ENCODE results near the gene FKBP14.

Gene FKBP14

DNA sequence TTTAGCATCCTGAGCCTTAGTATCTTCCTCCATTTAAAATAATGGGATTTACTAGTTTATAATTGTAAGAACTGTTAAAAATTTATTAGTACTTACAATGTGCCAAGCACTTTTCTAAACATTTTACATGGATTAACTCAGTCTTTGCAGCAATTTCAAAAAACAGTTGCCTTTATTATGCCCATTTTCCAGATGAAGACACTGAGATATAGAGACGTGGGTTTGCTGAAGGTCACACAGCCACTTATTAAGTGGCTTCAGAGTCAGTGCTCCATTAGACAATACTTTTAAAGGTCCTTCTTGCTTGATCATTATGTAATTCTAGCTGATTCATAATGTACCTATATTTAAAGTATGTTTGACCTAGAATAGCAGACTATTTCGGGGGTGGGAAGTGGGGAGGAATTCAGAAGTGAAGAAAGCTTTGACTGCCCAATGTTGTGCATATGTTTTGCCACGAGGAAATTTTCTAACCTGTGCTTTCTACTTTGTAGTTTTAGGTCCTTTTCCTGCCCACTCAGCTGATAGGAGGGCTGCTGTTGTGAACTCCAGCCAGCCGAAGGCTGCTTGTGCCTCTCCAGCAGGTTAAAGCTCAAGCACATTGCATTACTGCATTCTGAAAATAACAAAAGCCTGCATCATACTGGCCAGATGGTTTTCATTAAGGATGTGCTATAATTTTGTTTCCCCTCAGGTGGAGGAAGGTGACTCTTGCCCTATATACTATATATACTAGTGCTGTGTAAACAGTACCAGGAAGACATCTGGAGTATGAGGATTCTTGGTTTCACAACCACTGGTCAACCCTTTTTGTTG, 6.0 kb upstream of the FKBP14 start:
- ATAC-seq = no peak
- DNase-seq = no peak

DNA sequence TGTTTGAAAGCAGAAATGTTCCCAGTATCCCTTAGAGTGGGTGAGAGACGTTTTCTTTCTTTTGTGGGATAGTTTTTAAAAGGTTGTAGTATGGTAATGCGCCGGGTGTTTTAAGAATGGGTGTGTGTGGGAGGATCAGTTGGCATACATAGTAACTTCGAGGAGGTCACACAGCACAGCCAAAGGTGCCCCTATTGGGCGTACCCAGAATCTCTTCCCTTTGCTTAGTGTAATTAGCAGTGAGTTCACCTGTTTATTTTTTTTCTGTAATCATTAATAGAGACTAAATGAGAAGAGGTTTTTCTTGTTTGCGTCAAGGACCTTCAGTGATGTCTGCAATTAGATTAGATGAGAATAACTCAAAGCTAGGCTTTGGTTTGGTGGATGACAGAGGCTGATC, 3.2 kb upstream of the FKBP14 start:
- no peak for ATAC-seq

DNA sequence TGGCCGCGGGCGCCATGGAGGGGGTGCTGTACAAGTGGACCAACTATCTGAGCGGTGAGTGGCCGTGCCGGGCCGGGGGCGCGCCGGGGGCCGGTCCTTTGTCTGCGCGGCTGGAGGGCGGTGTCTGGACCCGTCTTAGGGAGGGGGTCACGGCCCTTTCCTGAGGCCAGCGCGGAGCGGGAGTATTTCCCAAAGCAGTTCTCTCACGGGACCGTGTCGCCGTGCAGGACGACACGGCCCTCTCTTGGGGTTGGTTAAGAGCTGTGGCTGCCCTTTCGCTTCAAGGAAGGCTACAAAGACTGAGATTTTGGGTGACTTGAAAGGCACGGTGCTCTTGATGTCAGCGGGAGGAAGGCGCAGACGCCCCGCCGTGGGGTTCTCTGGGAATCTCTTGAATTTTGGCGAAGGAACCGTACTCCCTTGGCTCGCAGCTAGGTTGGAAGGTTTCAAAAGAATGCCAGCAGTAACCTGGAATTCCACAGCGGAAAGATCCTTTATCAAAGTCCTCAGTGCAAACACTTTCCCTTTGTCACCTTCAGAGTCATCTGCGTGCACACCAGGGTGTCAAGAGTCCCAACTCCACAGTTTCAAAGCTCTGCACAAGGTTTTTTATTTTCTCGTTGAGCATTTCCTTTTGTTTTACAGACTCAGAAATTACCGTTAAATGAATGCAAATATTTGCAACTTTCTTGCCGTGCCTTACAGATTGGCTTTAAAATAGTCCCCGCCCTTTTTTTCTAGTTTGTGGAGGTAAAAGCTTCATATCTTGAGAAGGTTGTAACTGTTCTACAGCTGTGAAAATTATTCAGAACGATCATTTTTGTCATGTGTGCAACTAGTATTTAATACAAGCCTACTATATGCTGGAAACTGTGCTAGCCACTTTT, 2.5 kb upstream of the FKBP14 start:
- DNase-seq (peak; percentile 40), ATAC-seq (peak; percentile 19)

More for the DNA sequence above, 3.2 kb upstream of the FKBP14 start:
- no peak for DNase-seq

DNA sequence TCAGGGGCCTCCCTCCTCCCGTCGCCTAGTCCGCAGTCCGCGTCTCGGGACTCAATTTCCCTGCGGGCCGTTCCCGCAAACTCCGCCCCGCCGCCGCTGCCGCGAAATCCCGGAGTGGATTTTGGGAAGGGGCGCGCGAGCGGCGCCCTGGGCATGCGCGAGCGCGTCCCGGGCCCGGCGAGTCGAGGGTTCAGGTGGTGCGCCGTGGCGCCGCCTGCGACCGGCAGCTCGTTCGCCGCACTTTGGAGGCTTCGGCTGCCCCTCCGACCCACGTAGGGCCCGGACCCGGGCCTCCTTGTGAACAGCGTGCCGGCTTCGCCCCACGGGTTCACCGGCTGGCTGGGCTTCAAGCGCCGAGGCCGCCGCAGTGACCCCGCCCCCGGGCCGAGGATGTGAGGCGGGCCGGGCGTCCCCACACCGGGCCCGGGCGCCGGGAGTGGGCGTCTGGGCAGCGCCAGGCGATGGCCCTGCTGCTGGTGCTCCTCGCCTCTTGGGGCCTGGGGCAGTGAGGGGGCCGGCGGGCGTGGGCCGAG, 1.8 kb upstream of the FKBP14 start, which contains the start of gene PLEKHA8:
Gene PLEKHA8 (plus strand): TSS at position 197 of the 533 bp plus-strand sequence. CDS start 351 bp downstream, outside the sequence.
- DNase-seq (peak; percentile 93), ATAC-seq (peak; percentile 65)

DNA sequence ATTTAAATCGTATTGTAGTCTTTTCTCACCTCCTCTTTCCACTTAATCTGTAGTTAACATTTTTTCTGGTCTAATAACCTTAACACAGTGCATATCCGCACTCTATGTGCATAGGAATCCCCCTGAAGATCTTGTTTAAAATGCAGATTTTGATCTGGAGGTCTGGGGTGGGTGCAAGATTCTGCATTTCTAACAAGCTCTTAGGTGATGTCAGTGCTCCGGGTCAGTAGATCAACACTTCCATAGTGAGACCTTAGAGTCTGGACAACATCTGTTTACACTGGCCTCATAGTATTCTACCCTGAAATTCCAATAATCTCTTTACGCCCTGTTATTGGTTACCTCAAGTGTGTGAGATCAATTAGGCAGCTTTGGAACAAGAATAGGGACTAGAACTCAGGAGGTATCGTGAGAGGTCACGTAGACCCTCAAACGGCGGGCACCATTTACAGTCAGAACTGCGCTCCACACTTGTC, 1.3 kb upstream of the FKBP14 start:
- ATAC-seq (no peak), DNase-seq (no peak)

DNA sequence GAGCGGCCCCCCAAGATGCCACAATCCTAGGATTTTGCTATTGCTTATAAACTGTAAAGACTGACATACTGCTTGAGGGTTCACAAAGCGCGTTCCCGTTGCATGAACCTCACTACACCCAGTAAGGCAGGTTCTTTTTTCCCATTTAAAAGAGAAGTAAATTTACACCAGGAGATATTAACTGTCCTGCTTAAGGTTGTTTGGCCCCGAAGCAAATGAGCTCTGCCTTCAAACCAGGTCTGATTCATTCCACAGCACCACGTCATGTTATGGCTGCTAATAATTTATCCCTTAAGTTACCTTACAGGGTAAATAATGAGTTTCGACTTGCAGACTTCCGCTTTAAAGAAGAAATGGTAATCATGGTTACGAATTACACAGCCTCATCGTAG, 559 bp upstream of the FKBP14 start:
- ATAC-seq = no peak
- no peak for DNase-seq

DNA sequence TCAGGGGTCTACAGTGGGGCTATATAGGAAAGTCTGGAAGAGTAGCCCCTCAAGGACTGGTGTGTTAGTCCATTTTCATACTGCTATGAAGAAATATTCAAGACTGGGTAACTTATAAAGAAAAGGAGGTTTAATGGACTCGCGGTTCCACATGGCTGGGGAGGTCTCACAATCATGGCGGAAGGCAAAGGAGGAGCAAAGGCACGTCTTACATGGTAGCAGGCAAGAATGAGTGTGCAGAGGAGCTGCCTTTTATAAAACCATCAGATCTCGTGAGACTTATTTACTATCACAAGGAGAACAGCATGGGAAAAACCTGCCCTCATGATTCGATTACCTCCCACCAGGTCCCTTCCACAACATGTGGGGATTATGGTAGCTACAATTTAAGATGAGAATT, 3.0 kb downstream of the FKBP14 start:
- ATAC-seq (no peak), DNase-seq (no peak)

DNA sequence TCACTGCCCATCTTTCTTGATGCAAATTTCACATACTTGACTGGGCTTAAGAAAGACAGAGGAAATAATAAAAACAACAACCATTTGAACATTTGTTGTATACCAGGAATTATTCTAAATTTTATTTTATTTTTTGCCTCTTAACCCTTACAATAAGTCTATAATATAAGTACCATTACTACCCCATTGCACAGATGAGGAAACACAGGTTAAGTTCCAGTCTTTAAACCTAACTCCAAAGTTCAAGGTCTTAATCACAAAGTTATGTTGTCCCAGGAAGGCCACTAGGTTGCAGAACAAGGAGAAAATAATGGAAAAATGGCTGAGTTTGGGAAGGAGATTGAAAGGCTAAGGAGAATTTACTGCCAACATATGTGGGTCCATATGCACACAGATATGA, 3.5 kb downstream of the FKBP14 start:
- DNase-seq (no peak), ATAC-seq (no peak)

DNA sequence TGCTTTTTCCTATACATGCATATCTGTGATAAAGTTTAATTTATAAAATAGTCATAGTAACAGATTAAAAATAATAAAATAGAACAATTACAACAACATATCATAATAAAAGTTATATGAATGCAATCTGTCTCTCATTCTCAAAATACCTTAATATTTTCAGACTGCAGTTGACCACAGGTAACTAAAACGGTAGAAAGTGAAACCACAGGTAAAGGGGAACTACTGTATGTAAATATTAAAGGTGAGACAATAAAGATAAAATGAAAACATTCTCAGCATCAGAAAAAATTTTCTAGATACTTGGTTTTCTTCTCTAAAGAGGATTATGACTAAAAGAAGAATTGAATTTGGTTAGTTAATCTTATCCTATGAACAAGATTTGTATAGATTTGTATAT, 6.0 kb downstream of the FKBP14 start:
- no peak for DNase-seq
- ATAC-seq = no peak

DNA sequence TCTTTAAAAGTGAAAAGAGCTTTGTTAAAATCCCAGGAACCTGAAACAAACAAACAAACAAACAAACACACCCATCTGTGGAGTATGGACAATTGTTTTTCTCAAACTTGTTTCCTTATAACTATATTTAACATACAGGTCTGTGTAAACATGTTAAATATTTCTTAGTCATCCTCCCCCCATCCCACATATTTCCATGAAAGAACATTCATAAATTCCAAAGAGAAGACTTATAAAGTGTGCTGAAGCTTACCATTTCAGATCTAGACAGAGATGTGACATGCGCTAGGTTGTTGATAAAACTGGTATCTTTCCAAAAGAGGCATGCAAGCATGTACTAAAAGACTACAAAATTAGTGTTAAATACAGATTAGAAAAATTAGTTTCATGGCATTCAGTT, 6.5 kb downstream of the FKBP14 start:
- ATAC-seq = no peak
- no peak for DNase-seq

DNA sequence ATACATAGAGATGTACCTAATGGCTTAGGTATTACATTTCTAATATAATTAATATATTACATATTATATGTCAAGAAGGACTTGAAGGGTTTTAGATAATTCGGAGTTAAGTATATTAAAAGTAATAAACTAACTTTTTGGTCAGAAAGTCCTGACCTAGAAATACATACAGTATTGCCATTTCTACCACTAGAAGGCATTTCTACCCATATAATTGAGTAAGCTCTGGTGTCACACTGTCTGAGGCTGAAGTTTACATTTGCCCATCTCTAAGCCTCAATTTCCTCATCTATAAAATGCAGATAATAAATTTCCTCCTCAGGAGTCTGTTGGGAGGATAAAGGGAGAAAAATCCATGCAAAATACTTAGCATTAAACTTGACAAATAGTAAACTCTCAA, 7.1 kb downstream of the FKBP14 start:
- ATAC-seq (no peak), DNase-seq (no peak)

DNA sequence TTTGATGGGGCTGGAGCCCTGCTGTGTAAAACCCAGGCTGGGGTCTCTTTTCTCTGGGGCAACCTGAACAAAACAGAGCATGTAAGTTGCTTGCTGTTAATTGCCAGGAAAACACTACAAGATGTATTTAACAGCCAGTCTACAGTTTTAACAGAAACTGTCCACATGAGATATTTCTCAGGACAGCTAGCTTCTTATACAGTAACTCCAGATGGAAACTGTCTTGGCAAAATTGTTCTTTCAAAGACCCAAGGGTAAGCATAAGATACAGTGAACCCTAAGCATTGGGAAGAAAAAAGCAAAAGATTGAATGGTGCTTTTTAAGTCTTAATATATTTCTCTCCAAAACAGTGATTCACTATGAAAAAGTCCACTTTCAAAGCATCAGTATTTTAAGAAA, 8.1 kb downstream of the FKBP14 start:
- no peak for DNase-seq
- ATAC-seq = no peak

DNA sequence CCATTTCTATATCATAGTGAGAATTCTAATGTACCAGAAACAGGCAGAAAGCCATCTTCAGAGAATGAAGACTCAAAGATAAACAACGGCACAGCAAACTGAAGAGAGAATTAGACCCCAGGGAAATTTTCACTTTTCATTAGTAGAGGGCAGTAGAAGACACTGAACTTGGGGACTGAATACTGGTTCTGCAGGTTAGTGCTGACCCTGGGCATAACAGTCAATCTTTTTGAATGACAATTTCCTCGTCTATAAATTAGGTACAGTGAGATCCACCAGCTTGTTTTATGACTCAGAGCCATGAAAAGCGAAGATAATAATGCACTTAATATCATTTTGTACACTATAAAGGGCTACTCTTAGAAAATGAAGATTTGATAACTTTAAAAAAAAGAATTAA, 13.7 kb downstream of the FKBP14 start:
- DNase-seq = no peak
- ATAC-seq = no peak

DNA sequence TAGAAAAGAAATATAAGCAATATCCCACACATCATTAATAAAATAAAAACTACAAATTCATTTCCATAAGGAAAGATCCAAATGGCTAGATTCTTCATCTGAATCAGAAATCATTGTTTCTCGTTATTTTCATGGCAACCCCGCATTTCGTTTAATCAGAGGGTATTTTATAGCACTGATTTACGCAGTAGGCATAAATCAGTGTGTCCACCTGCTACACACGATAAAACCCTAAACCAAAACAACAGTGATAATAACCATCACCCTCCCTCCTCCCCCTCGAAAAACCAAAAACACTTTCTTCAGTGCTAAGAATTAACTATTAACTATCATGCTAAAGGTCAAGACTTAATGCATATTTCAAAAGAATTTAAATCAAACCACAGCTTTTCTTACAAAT, 16.5 kb downstream of the FKBP14 start:
- DNase-seq (no peak), ATAC-seq (no peak)

DNA sequence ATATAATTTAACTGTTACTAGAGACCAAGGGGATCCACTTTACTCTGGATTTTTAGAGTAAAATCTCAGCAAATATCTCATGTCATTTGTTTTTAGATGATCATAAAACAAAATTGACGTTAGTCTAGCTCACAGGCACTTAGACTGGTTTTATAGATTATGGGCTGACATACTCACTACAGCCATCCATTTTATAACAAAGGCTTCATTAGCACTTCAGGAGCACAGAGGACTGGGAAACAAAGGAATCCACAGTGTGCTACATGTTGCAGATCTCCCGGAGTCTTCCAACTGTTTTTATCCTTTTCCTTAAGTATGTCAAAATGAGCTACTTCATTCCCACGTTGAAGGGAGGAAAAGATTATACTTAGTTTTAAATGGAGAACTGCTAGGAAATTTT, 21.0 kb downstream of the FKBP14 start:
- DNase-seq (no peak), ATAC-seq (no peak)

DNA sequence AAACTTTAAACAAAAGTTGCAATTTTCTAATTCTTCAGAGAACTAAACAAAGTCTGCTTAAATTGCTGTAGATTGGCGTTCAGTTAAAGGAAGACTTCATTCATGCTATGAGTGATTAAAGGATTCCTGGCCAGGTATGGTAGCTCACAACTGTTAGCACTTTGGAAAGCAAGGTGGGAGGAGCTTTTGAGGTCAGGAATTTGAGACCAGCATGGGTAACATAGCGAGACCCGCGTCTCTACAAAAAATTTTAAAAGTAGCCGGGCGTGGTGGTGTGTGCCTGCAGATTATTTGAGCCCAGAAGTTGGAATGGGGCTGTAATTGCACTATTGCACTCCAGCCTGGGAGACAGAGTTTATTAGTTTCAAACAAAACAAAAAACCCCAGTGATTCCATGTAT, 23.4 kb downstream of the FKBP14 start:
- ATAC-seq (no peak), DNase-seq (no peak)

DNA sequence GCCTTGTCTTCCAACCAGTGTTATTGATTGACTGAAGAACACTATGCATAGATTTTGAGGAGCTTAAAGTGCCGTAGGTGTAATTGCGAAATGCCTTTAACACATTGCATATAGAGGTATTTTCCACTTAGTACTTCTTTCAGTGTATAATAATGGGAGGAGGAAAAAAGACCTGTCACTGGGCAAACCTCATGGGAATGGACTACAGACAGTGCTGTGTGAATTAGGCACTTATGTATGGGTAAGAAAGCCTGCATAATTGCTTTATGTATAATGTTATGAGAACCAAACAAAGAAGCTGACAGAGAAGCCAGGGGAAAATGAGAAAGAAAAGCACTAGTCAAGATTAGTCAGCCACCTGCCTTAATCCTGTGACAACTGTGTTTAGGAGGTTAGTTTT, 24.5 kb downstream of the FKBP14 start:
- DNase-seq (no peak), ATAC-seq (no peak)

DNA sequence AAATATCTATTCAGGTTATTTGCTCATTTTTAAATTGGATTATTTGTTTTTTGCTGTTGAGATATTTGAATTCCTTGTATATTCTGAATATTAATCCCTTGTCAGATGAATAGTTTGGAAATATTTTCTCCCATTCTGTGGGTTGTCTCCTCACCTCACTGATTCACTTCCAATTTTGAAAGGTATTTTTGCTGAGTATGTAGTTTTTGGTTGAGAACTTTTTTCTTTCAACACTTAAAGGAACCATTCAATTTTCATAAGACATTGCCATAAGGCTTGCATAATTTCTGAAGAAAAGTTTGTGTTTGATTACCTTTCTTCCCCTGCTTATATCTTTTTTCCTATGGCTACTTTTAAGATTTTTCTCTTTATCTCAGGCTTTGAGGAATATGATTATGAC, 28.0 kb downstream of the FKBP14 start:
- no peak for ATAC-seq
- DNase-seq = no peak

DNA sequence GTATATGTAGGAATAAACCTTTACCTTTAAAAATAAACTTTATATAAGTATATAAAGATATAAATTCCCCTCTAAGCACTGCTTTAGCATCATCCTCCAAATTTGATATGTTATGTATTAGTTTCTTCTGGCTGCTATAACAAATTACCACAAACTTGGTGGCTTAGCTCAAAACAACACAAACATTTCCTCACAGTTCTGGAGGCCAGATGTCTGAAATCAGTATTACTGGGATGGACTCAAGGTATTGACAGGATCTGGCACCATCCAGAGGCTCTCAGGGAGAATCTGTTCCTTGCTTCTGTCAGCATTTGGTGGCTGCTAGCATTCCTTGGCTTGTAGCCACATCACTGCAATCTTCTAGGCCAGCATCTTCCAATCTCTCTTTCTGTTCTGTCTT, 30.2 kb downstream of the FKBP14 start:
- no peak for DNase-seq
- ATAC-seq = no peak

DNA sequence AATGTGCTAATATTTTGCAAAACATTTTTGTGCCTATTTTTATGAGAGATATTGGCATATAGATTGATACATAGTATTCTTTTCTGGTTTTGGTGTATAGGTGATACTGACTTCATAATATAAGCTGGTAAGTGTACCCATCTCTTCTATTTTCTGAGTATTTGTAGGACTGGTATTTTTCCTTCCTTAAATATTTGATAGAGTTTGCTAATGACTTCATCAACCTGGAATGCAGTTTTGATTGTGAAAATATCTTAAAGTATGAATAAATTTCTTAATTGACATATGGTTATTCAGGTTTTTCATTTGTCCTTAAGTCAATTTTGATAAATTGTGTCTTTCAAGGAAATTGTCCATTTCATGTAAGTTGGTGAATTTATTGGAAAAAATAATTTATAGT, 30.9 kb downstream of the FKBP14 start:
- ATAC-seq (no peak), DNase-seq (no peak)

DNA sequence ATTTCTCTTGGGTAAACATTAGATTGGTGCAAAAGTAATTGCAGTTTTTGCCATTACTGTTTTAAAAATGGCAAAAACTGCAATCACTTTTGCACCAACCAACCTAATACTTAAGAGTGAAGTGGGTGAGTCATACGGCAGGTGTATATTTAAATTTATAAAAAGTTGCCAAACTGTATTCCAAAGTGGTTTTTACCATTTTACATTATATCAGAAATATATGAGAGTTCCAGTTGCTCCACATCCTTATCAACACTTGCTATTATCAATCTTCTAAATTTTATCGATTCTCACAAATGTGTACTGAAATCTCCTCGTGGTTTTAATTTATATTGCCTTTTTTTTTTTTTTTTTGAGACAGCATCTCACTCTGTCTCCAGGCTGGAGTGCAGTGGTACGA, 33.4 kb downstream of the FKBP14 start:
- DNase-seq (no peak), ATAC-seq (no peak)

DNA sequence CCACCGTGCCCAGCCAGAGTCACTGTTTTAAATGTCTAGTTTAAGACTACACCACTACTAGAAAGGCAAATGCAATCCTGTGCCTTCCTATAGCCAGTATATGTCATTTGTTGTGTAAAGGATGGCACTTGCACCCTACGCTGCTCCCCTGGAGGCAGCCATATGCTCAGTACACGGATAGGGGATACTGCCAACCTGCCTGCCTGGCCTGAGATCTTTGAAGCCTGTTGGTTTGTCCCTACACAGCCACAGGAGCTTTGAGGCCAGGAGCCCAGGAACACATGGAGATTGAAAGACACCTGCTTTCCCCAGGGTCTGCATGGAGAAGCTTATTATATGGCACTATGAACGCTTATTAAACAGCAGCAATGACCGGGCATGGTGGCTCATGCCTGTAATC, 34.6 kb downstream of the FKBP14 start:
- ATAC-seq (no peak), DNase-seq (no peak)

DNA sequence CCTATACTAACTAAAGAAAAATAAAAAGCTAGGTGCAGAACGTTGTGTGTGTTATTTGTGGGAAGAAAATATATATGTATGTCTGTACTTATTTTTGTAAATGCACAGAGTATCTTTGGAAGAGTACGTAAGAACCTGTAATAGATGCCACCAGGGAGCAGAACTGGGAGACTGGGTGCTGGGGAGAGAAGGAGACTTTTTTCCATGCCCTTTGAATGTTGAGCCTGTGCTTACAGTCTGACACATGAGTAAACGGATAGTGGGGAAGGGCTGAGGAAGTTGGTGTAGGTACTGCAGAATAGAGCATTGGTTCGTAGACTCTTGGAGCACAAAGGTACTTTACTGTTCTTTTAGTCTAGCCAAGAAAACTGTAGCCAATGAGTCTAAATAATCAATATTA, 35.6 kb downstream of the FKBP14 start:
- DNase-seq (no peak), ATAC-seq (no peak)

Data from stimulated activated naive CD8-positive, alpha-beta T cell treated with anti-CD3 and anti-CD28 coated beads, Interleukin-15, Interleukin-2, amounts not matched to agents 100 U/mL and 50 U/mL, for 24 hours (primary cell).